IMR-90 (cell line): Measurements from ENCODE around the gene ESRRB. TPM values are rescaled to one million over a fixed set of nuclear protein-coding genes. Genes with fewer than 3 reads are reported as not detected.

ENCODE experiments used
- ATAC-seq: fragments of 200-7000 bp; cut with Tn5 transposase; 2 replicates; pipeline ENCODE4 v1.9.1; 2020; ENCODE audit warnings: low read depth, mild to moderate bottlenecking, moderate library complexity
- BruUV-seq: library from RNA; stranded (reverse); fragments of 400-500 nt; replicated peaks from 2 replicates; lab custom pipeline; 2021; lab: Mats Ljungman, UMichigan
- CTCF ChIA-PET: fragments of 300-600 bp; formaldehyde crosslinking; extraction: SDS; loops from one replicate; lab custom pipeline; 2021; ENCODE audit warnings: antibody characterized with exemption; lab: Yijun Ruan, JAX
- POLR2A ChIA-PET: fragments of 300-600 bp; sonication (Branson Sonifier 250); formaldehyde crosslinking; loops from one replicate; lab custom pipeline; 2022; ENCODE audit warnings: antibody characterized with exemption; ENCODE audit not compliant: unreplicated experiment; lab: Charles Lee
- DNase-seq: peaks from one replicate; pipeline ENCODE4 v3.0.0; 2013
- H2AFZ ChIP-seq: replicated peaks from 2 replicates; pipeline ENCODE3; 2013; ENCODE audit warnings: low read length, mild to moderate bottlenecking; ENCODE audit not compliant: poor library complexity
- H2AK5ac ChIP-seq: 2 replicates; pipeline ENCODE4 v1.6.1; 2013; ENCODE audit warnings: low read depth, low read length, inconsistent platforms
- H2AK9ac ChIP-seq: replicated peaks from 2 replicates; pipeline ENCODE3; 2013; ENCODE audit warnings: mild to moderate bottlenecking, low read depth, low read length, moderate library complexity; ENCODE audit not compliant: poor library complexity
- H2BK120ac ChIP-seq: 2 replicates; pipeline ENCODE4 v1.6.1; 2013; ENCODE audit warnings: low read depth, low read length, inconsistent platforms
- H2BK15ac ChIP-seq: 3 replicates; pipeline ENCODE4 v1.6.1; 2013; ENCODE audit warnings: low read depth, low read length, inconsistent platforms
- H2BK20ac ChIP-seq: 2 replicates; pipeline ENCODE4 v1.6.1; 2013; ENCODE audit warnings: low read depth, mild to moderate bottlenecking, inconsistent platforms, low read length, moderate library complexity
- H2BK5ac ChIP-seq: 2 replicates; pipeline ENCODE4 v1.6.1; 2013; ENCODE audit warnings: mild to moderate bottlenecking, low read depth, low read length, inconsistent platforms; ENCODE audit not compliant: poor library complexity, severe bottlenecking
- H3K14ac ChIP-seq: replicated peaks from 2 replicates; pipeline ENCODE4 v1.6.1; 2013; ENCODE audit warnings: low read depth, low read length, inconsistent platforms
- H3K18ac ChIP-seq: 2 replicates; pipeline ENCODE4 v1.6.1; 2013; ENCODE audit warnings: low read depth, low read length, control low read depth
- H3K23ac ChIP-seq: 2 replicates; pipeline ENCODE4 v1.6.1; 2013; ENCODE audit warnings: low read depth, low read length, inconsistent platforms
- H3K27ac ChIP-seq: 2 replicates; pipeline ENCODE4 v1.5.1; 2013; ENCODE audit warnings: mild to moderate bottlenecking, control low read depth, low read length; ENCODE audit not compliant: insufficient read depth
- H3K27me3 ChIP-seq: 2 replicates; pipeline ENCODE4 v1.6.1; 2013; ENCODE audit warnings: low read length; ENCODE audit not compliant: control insufficient read depth, insufficient read depth
- H3K36me3 ChIP-seq: 2 replicates; pipeline ENCODE4 v1.6.1; 2013; ENCODE audit warnings: low read length, mixed read lengths; ENCODE audit not compliant: control insufficient read depth, insufficient read depth
- H3K4ac ChIP-seq: 2 replicates; pipeline ENCODE4 v1.6.1; 2013; ENCODE audit warnings: low read depth, low read length, inconsistent platforms
- H3K4me1 ChIP-seq: 2 replicates; pipeline ENCODE4 v1.6.1; 2013; ENCODE audit warnings: low read length, mixed read lengths; ENCODE audit not compliant: control insufficient read depth, insufficient read depth
- H3K4me2 ChIP-seq: 2 replicates; pipeline ENCODE4 v1.6.1; 2013; ENCODE audit warnings: low read depth, mild to moderate bottlenecking, control low read depth, low read length, moderate library complexity
- H3K4me3 ChIP-seq: 2 replicates; pipeline ENCODE4 v1.5.1; 2013; ENCODE audit warnings: low read depth, mild to moderate bottlenecking, control low read depth, low read length, moderate library complexity; ENCODE audit not compliant: insufficient read depth
- H3K56ac ChIP-seq: 2 replicates; pipeline ENCODE4 v1.6.1; 2013; ENCODE audit warnings: low read length, inconsistent platforms; ENCODE audit not compliant: insufficient read depth; ENCODE audit errors: extremely low read depth
- H3K79me1 ChIP-seq, 2 experiments: 2 replicates each; pipeline ENCODE4 v1.6.1; 2013; ENCODE audit warnings: low read length in 2 of 2, inconsistent platforms in 1 of 2, low read depth in 1 of 2
- H3K9ac ChIP-seq: 2 replicates; pipeline ENCODE4 v1.6.1; 2013; ENCODE audit warnings: low read depth, low read length, control low read depth
- H3K9me1 ChIP-seq: 2 replicates; pipeline ENCODE4 v1.6.1; 2013; ENCODE audit warnings: low read length, inconsistent platforms; ENCODE audit not compliant: insufficient read depth
- H3K9me3 ChIP-seq: 2 replicates; pipeline ENCODE4 v1.6.1; 2013; ENCODE audit warnings: low read length; ENCODE audit not compliant: control insufficient read depth, insufficient read depth
- H4K20me1 ChIP-seq: 2 replicates; pipeline ENCODE4 v1.6.1; 2013; ENCODE audit warnings: low read length, inconsistent platforms; ENCODE audit not compliant: insufficient read depth
- H4K5ac ChIP-seq: 2 replicates; pipeline ENCODE4 v1.6.1; 2013; ENCODE audit warnings: mild to moderate bottlenecking, low read depth, low read length, control low read depth
- H4K8ac ChIP-seq, 2 experiments: 2 replicates each; pipeline ENCODE4 v1.6.1; 2013; ENCODE audit warnings: low read depth in 2 of 2, low read length in 2 of 2, control low read depth in 1 of 2, inconsistent platforms in 1 of 2
- H4K91ac ChIP-seq: 2 replicates; pipeline ENCODE4 v1.6.1; 2013; ENCODE audit warnings: low read depth, low read length, inconsistent platforms; ENCODE audit not compliant: insufficient read depth
- BHLHE40 ChIP-seq: fragments of 150-350 bp; IDR thresholded peaks from 2 replicates; pipeline ENCODE4 v1.6.1; 2016; ENCODE audit warnings: mild to moderate bottlenecking, low read depth, low read length
- CHD1 ChIP-seq: IDR thresholded peaks from 2 replicates; pipeline ENCODE4 v1.6.1; 2012; ENCODE audit warnings: low read depth, low read length, improper control_type of control experiment
- CTCF ChIP-seq: conservative IDR thresholded peaks from 2 replicates; pipeline ENCODE4 v1.5.1; 2012; ENCODE audit warnings: mild to moderate bottlenecking, low read depth, low read length, improper control_type of control experiment
- FOS ChIP-seq: fragments of 150-350 bp; IDR thresholded peaks from 2 replicates; pipeline ENCODE4 v1.6.1; 2016; ENCODE audit warnings: low read depth, low read length
- MAFK ChIP-seq: IDR thresholded peaks from 2 replicates; pipeline ENCODE4 v1.6.1; 2012; ENCODE audit warnings: low read depth, low read length, improper control_type of control experiment
- MXI1 ChIP-seq: IDR thresholded peaks from 2 replicates; pipeline ENCODE4 v1.6.1; 2012; ENCODE audit warnings: low read depth, mild to moderate bottlenecking, low read length, moderate library complexity, borderline replicate concordance
- RAD21 ChIP-seq: IDR thresholded peaks from 2 replicates; pipeline ENCODE4 v1.6.1; 2012; ENCODE audit warnings: low read length, improper control_type of control experiment
- RCOR1 ChIP-seq: IDR thresholded peaks from 2 replicates; pipeline ENCODE4 v1.6.1; 2012; ENCODE audit warnings: mild to moderate bottlenecking, low read length, improper control_type of control experiment; ENCODE audit not compliant: insufficient replicate concordance
- SMC3 ChIP-seq: fragments of 150-350 bp; IDR thresholded peaks from 2 replicates; pipeline ENCODE4 v1.6.1; 2016; ENCODE audit warnings: low read depth, mild to moderate bottlenecking, antibody characterized with exemption, low read length, moderate library complexity
- USF2 ChIP-seq: fragments of 150-350 bp; IDR thresholded peaks from 2 replicates; pipeline ENCODE4 v1.6.1; 2017; ENCODE audit warnings: mild to moderate bottlenecking, antibody characterized with exemption, low read length, low read depth
- WGBS, 2 experiments: methylation state at CpG; one replicate each; pipeline versions ENCODE4 v1.1.5 to v1.1.7; 2013; ENCODE audit warnings: missing lambda C conversion rate in 2 of 2; ENCODE audit not compliant: insufficient read length in 1 of 2; ENCODE audit errors: extremely low coverage in 2 of 2; 5-methylcytosine and 5-hydroxymethylcytosine counted together
- dilution Hi-C: fragments of 300-500 bp; cut with HindIII; formaldehyde crosslinking; loops from one replicate; pipeline ENCODE4 v1.14.3; 2018; ENCODE audit warnings: low sequenced_read_pairs; ENCODE audit not compliant: unreplicated experiment
- in situ Hi-C: fragments of 300-500 bp; cut with MboI; formaldehyde crosslinking; loops from 3 replicates; pipeline ENCODE4 v1.14.3; 2019; ENCODE audit warnings: low sequenced_read_pairs, inconsistent platforms, mixed read lengths
- intact Hi-C: fragments of 100-400 bp; cut with micrococcal nuclease; formaldehyde crosslinking; loops from 2 replicates; pipeline ENCODE4 v1.10.0; 2022
- polyA plus RNA-seq, 3 experiments: library from polyadenylated mRNA; depleted of rRNA; stranded (reverse); fragments of >200 nt; gene quantifications; 2 replicates each; pipeline ENCODE4 v1.2.3, GENCODE V29; 2012; ENCODE audit warnings: low replicate concordance in 1 of 3
- total RNA-seq: library from RNA; depleted of rRNA; stranded (reverse); fragments of >200 nt; gene quantifications from 2 replicates; pipeline ENCODE4 v1.2.3, GENCODE V29; 2012

ESRRB gene
- total and polyA plus RNA-seq, 2 of the 4 experiments (the other 2 are of a cell fraction): not detected

GRCh38 chr14:76502219-76502618, 126.3 kb downstream of the ESRRB start:
- in situ Hi-C loops (no loop called here), dilution Hi-C loops (no loop called here), intact Hi-C loops (no loop called here)
- Histone ChIP-seq H3K27me3 (no peaks in the 10 kb centered on the region), H3K79me1 (no peaks in the 10 kb centered on the region), H3K4me1 (no peaks in the 10 kb centered on the region), H2BK20ac (no peak overlapping the region), H3K9ac (no peak overlapping the region), H2BK120ac (no peak overlapping the region), H2AK5ac (no peak overlapping the region), H3K18ac (no peak overlapping the region), H3K9me3 (no peaks in the 10 kb centered on the region), H2BK15ac (no peak overlapping the region), H3K27ac (no peak overlapping the region), H3K9me1 (no peaks in the 10 kb centered on the region), H2AFZ (no peak overlapping the region), H2AK9ac (no peak overlapping the region), H4K8ac (no peak overlapping the region), H2BK5ac (no peak overlapping the region), H3K56ac (no peak overlapping the region), H3K4ac (no peak overlapping the region), H3K4me2 (no peak overlapping the region), H3K4me3 (no peak overlapping the region), H3K23ac (no peak overlapping the region), H4K91ac (no peak overlapping the region), H4K5ac (no peak overlapping the region), H3K36me3 (no peaks in the 10 kb centered on the region), H4K20me1 (no peaks in the 10 kb centered on the region), H3K14ac (no peak overlapping the region)
- no TSS peak for BruUV-seq
- WGBS, 2 experiments: no CpG with 5 or more reads among the region's 4 CpGs
- TF ChIP-seq RCOR1: no peak
- no peak for TF ChIP-seq RAD21
- TF ChIP-seq BHLHE40: no peak
- no peak for TF ChIP-seq USF2
- no peak for TF ChIP-seq SMC3
- no peak for TF ChIP-seq CHD1
- TF ChIP-seq CTCF: no peak
- TF ChIP-seq MXI1: no peak
- TF ChIP-seq FOS: no peak
- TF ChIP-seq MAFK: no peak
- no peak for DNase-seq
- POLR2A ChIA-PET: no interaction called here
- no peak for ATAC-seq
- CTCF ChIA-PET: no interaction called here
